CD4-positive, alpha-beta T cell (primary cell): Measurements from ENCODE around the gene SDK1. TPM values are rescaled to one million over a fixed set of nuclear protein-coding genes. Genes with fewer than 3 reads are reported as not detected.

Experiments used
- ATAC-seq: fragments of 200-7000 bp; cut with Tn5 transposase; one replicate; pipeline ENCODE4 v1.10.0; 2022; ENCODE audit warnings: mild to moderate bottlenecking; ENCODE audit not compliant: poor library complexity
- CTCF ChIA-PET: fragments of 350-600 bp; sonication (Branson Sonifier 250); formaldehyde crosslinking; loops from one replicate; lab custom pipeline; 2021; ENCODE audit warnings: antibody characterized with exemption, inconsistent platforms; lab: Charles Lee
- POLR2A ChIA-PET: fragments of 350-600 bp; sonication (Branson Sonifier 250); formaldehyde crosslinking; loops from one replicate; lab custom pipeline; 2021; ENCODE audit warnings: antibody characterized with exemption, inconsistent platforms; lab: Charles Lee
- DNase-seq, 14 experiments: peaks; one replicate each; pipeline ENCODE4 v3.0.0-alpha.2; 2013 to 2020; ENCODE audit warnings: mixed read lengths in 2 of 14
- H3K27ac ChIP-seq, 2 donors: one replicate each; pipeline versions ENCODE4 v1.5.1 to v1.7.0; 2013; ENCODE audit warnings: low read length in 2 of 2, low read depth in 1 of 2, mild to moderate bottlenecking in 1 of 2
- H3K27me3 ChIP-seq, 2 experiments: 1 replicate in 1 of 2; 2 replicates in 1 of 2; pipeline versions ENCODE4 v1.6.1 to v1.7.0; 2013; ENCODE audit warnings: low read length in 2 of 2, control low read depth in 1 of 2, mild to moderate bottlenecking in 1 of 2, moderate library complexity in 1 of 2; ENCODE audit not compliant: insufficient read depth in 2 of 2, control insufficient read depth in 1 of 2
- H3K36me3 ChIP-seq: one replicate; pipeline ENCODE4 v1.6.1; 2013; ENCODE audit warnings: low read length, control low read depth; ENCODE audit not compliant: insufficient read depth
- H3K4me1 ChIP-seq: one replicate; pipeline ENCODE4 v1.6.1; 2013; ENCODE audit warnings: low read length, control low read depth; ENCODE audit not compliant: insufficient read depth
- H3K4me3 ChIP-seq: one replicate; pipeline ENCODE4 v1.5.1; 2013; ENCODE audit warnings: mild to moderate bottlenecking, low read length, moderate library complexity
- H3K9me3 ChIP-seq, 2 experiments: 1 replicate in 1 of 2; 2 replicates in 1 of 2; pipeline versions ENCODE4 v1.6.1 to v1.7.0; 2013; ENCODE audit warnings: low read length in 2 of 2, mild to moderate bottlenecking in 2 of 2, control low read depth in 1 of 2, moderate library complexity in 1 of 2; ENCODE audit not compliant: control insufficient read depth in 1 of 2, insufficient read depth in 1 of 2
- H3K27ac Mint-ChIP-seq: one replicate; pipeline ENCODE4 v1.8.0; 2020; ENCODE audit warnings: mixed read lengths
- H3K27me3 Mint-ChIP-seq: one replicate; pipeline ENCODE4 v1.8.0; 2021; ENCODE audit warnings: mixed read lengths
- H3K36me3 Mint-ChIP-seq: one replicate; pipeline ENCODE4 v1.8.0; 2021; ENCODE audit warnings: low read depth, mixed read lengths
- H3K4me1 Mint-ChIP-seq: one replicate; pipeline ENCODE4 v1.8.0; 2021; ENCODE audit warnings: low read depth, mixed read lengths
- H3K4me3 Mint-ChIP-seq: one replicate; pipeline ENCODE4 v1.8.0; 2020; ENCODE audit warnings: mild to moderate bottlenecking, mixed read lengths
- H3K9me3 Mint-ChIP-seq: one replicate; pipeline ENCODE4 v1.8.0; 2020; ENCODE audit warnings: mixed read lengths
- intact Hi-C, 2 experiments: fragments of 100-400 bp; cut with DNase I in 1 of 2; cut with micrococcal nuclease in 1 of 2; formaldehyde crosslinking; loops; one replicate each; pipeline versions ENCODE4 v1.15.1 to v1.9.0; 2023 to 2025; cut with DNase I, micrococcal nuclease
- total RNA-seq, 174 experiments: library from RNA in 2 of 174; stranded (reverse) in 2 of 174; gene quantifications; one replicate each; pipeline ENCODE4 v1.2.3 and lab custom pipeline; 2021 to 2026
- TF ChIP-seq, protein P1 (sequence below): fragments of 200-600 bp; IDR thresholded peaks from one replicate; pipeline ENCODE4 v1.8.0; 2022; ENCODE audit warnings: antibody characterized with exemption, mild to moderate bottlenecking

SDK1 gene
- total RNA-seq, 2 experiments from 2014 or later, result 1.1 to 1.3 TPM

DNA sequence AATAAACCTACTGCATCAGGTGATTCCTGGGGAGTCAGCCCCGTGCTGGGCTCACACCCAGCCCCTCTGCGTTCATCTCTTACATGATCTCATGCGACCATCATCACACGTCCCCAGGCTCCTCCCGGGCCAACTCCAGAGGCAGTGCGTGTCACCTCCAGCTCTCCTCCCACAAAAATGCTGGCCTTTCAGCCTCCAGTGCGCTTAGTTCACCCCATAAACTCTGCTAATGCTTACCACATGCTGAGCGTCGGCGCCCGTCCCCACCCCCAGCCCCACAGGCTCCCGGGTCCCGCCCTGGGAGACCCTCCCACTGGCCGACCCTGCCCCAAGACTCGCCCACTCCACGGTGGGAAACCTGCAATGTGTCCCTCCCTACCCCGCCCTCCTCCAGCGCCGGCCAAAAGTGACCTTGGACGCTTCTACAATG is 816 bp upstream of the SDK1 start:
- CTCF ChIA-PET, result interaction anchor here (0.6 to 1.3 kb wide), 2 partner anchors 9 kb away, joined by 3 to 7 read pairs; no protein-coding TSS in a partner anchor
- peak overlapping the region; percentile 70 for H3K4me3 Mint-ChIP-seq
- DNase-seq (peak in 1 of 14 experiments; percentile 16), ATAC-seq (no peak)
- TF ChIP-seq, protein P1, sequence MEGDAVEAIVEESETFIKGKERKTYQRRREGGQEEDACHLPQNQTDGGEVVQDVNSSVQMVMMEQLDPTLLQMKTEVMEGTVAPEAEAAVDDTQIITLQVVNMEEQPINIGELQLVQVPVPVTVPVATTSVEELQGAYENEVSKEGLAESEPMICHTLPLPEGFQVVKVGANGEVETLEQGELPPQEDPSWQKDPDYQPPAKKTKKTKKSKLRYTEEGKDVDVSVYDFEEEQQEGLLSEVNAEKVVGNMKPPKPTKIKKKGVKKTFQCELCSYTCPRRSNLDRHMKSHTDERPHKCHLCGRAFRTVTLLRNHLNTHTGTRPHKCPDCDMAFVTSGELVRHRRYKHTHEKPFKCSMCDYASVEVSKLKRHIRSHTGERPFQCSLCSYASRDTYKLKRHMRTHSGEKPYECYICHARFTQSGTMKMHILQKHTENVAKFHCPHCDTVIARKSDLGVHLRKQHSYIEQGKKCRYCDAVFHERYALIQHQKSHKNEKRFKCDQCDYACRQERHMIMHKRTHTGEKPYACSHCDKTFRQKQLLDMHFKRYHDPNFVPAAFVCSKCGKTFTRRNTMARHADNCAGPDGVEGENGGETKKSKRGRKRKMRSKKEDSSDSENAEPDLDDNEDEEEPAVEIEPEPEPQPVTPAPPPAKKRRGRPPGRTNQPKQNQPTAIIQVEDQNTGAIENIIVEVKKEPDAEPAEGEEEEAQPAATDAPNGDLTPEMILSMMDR, result no peak
- H3K9me3 ChIP-seq, result no peaks in the 10 kb centered on the region
- peaks cover 13% of the 10 kb centered on the region for H3K4me1 Mint-ChIP-seq
- no peak overlapping the region for H3K27ac Mint-ChIP-seq
- H3K27me3 ChIP-seq, result peaks cover 7 to 9% of the 10 kb centered on the region in 2 experiments
- H3K4me3 ChIP-seq, result peak overlapping the region; percentile 43
- POLR2A ChIA-PET, result interaction anchor here (1.4 kb wide), 1 partner anchor 373 kb away, joined by 3 read pairs; no protein-coding TSS in a partner anchor
- peaks cover 23% of the 10 kb centered on the region for H3K27me3 Mint-ChIP-seq
- no peaks in the 10 kb centered on the region for H3K9me3 Mint-ChIP-seq
- H3K4me1 ChIP-seq, result peaks cover 18% of the 10 kb centered on the region
- H3K36me3 Mint-ChIP-seq, result peaks cover 4% of the 10 kb centered on the region
- H3K36me3 ChIP-seq, result no peaks in the 10 kb centered on the region
- no peak overlapping the region for H3K27ac ChIP-seq
- intact Hi-C loops, result loop anchor here (1.0 to 10.0 kb wide), 7 partner anchors 163 to 1068 kb away; partner anchors contain the start of genes CARD11 (in 1 of the 2), GNA12 (in 1 of the 2) and MAD1L1 (in 1 of the 2)

DNA sequence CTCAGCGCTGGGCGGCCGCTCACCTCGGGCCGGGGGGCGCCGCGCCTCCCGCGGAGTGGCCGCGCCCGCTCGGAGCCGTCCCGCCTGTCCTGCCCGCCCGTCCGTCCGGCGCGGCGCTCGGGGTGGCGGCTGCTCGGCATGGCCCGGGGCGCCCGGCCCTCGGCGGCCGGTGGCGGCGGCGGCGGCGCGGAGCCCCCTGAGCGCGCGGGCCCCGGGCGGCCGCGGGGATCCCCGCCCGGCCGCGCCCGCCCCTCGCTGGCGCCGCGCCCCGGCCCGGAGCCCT is 338 bp downstream of the SDK1 start:
- H3K27me3 ChIP-seq, result peaks cover 7 to 9% of the 10 kb centered on the region in 2 experiments
- Mint-ChIP-seq H3K4me1 (peaks cover 13% of the 10 kb centered on the region), H3K27me3 (peaks cover 18% of the 10 kb centered on the region), H3K36me3 (peaks cover 4% of the 10 kb centered on the region), H3K9me3 (no peaks in the 10 kb centered on the region), H3K27ac (no peak overlapping the region), H3K4me3 (no peak overlapping the region)
- intact Hi-C loops, result loop anchor here (1.0 to 10.0 kb wide), 7 partner anchors 161 to 1069 kb away; partner anchors contain the start of genes CARD11 (in 1 of the 2), GNA12 (in 1 of the 2) and MAD1L1 (in 1 of the 2)
- POLR2A ChIA-PET, result interaction anchor here (1.4 kb wide), 1 partner anchor 372 kb away, joined by 3 read pairs; no protein-coding TSS in a partner anchor
- DNase-seq (no peak), ATAC-seq (no peak)
- no peak overlapping the region for H3K4me3 ChIP-seq
- H3K36me3 ChIP-seq, result no peaks in the 10 kb centered on the region
- CTCF ChIA-PET, result interaction anchor here (1.1 to 1.3 kb wide), 2 partner anchors 8 to 371 kb away, joined by 5 to 7 read pairs; no protein-coding TSS in a partner anchor
- no peak overlapping the region for H3K27ac ChIP-seq
- H3K4me1 ChIP-seq, result peaks cover 18% of the 10 kb centered on the region
- H3K9me3 ChIP-seq, result no peaks in the 10 kb centered on the region
- TF ChIP-seq, protein P1, result no peak

DNA sequence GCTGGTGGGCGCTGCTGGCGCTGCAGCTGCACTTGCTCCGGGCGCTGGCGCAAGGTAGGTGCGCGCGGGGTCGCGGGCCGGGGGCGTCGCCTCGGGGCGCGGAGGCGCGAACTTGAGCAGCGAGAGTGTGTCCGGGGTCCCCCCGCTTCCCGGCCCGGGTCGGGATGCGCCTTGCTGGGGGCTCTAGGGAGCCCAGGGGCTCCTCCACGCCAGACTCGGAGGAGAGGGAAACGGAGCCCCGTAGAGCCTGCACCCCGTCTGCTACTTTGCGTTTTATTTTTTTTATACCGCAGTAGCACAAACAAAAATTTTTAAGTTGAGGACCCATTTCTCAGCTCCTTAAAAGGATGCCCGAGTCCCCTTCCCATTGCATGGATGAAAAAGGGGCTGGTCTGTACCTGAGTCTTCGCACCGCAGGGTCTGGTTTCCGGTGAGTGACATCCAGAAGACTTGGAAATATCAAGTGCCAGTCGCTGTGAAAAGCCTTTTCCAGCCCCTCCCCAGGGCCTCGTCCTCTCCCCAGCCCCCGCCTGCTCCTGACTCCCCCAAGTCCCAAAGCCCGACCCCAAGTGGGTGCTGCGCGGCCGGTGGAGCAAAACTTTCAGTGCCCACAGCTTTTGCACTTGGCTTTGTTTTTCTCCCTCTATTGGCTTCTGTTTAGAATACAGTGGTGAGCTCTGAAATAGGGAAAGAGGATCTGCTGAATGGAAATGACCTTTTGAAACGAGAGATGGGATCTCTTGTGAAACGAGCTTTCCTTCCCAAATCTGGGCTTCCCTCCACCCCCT is 973 bp downstream of the SDK1 start:
- Histone ChIP-seq H3K27me3 (peaks cover 7 to 11% of the 10 kb centered on the region in 2 experiments), H3K4me1 (peaks cover 18% of the 10 kb centered on the region), H3K36me3 (no peaks in the 10 kb centered on the region), H3K4me3 (peak overlapping the region; percentile 51), H3K9me3 (no peaks in the 10 kb centered on the region), H3K27ac (no peak overlapping the region)
- Mint-ChIP-seq H3K4me3 (peak overlapping the region; percentile 96), H3K9me3 (no peaks in the 10 kb centered on the region), H3K36me3 (peaks cover 4% of the 10 kb centered on the region), H3K27ac (peak overlapping the region; percentile 60), H3K4me1 (peaks cover 13% of the 10 kb centered on the region), H3K27me3 (peaks cover 18% of the 10 kb centered on the region)
- TF ChIP-seq, protein P1, result no peak
- no peak for ATAC-seq
- peak in 7 of 14 experiments; percentile 1 to 37 (median 9) for DNase-seq
- ChIA-PET POLR2A (interaction anchor here (0.6 to 1.1 kb wide), 2 partner anchors 10 to 160 kb away, joined by 3 to 4 read pairs; no protein-coding TSS in a partner anchor), CTCF (interaction anchor here (1.3 kb wide), 1 partner anchor 7 kb away, joined by 7 read pairs; no protein-coding TSS in a partner anchor)
- intact Hi-C loops, result loop anchor here (1.0 to 10.0 kb wide), 7 partner anchors 161 to 1070 kb away; partner anchors contain the start of genes CARD11 (in 1 of the 2), GNA12 (in 1 of the 2) and MAD1L1 (in 1 of the 2)
